GM21423 (cell line): ENCODE results near the gene RANBP1.
"Not testable (repeated sequence)": the region's sequence is repeated elsewhere in the genome, so short reads cannot be mapped to it uniquely, and the experiment has no call there.

Experiments used
- ATAC-seq: cut with Tn5 transposase; IDR thresholded peaks from one replicate; pipeline ENCODE4 v1.9.1; 2021; ENCODE audit warnings: mild to moderate bottlenecking, moderate library complexity; ENCODE audit not compliant: unreplicated experiment

RANBP1 gene

DNA sequence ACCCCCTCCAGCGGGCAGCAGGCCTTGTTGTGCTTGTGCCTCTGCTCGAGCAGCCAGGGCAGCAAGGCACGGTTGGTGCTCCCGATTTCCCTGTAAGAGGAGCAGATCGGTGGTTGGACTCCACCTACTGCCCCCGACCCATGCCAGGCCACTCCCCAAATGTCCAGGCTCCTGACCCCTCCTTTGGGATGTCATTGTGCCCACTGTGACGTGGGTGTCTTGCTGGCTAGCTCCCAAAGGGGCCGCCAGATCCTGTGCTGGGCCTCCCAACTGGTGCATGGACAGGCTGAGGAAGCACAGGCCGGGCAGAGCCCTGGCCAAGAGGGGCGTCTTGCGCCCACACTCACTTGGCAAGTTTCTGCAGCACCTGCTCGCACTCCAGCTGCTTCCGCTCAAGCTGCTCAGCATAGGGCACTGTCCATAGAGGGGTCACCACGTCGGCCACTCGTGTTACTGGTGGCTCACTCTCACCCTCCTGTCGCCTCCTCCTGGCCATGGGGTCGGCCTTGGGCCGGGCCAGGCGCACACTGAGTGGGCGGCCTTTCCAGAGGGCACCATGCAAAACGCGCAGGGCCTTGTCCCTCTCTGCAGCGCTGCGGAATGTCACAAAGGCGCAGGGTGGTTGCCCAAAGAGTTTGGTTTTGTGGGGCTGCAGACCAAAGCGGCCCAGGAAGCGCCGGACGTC lies at the start of gene RANBP1:
Gene RANBP1, plus strand, starts transcription at position 414 of the 685 bp plus-strand sequence. Its CDS starts 81 bp downstream, at position 495.
- no peak for ATAC-seq

DNA sequence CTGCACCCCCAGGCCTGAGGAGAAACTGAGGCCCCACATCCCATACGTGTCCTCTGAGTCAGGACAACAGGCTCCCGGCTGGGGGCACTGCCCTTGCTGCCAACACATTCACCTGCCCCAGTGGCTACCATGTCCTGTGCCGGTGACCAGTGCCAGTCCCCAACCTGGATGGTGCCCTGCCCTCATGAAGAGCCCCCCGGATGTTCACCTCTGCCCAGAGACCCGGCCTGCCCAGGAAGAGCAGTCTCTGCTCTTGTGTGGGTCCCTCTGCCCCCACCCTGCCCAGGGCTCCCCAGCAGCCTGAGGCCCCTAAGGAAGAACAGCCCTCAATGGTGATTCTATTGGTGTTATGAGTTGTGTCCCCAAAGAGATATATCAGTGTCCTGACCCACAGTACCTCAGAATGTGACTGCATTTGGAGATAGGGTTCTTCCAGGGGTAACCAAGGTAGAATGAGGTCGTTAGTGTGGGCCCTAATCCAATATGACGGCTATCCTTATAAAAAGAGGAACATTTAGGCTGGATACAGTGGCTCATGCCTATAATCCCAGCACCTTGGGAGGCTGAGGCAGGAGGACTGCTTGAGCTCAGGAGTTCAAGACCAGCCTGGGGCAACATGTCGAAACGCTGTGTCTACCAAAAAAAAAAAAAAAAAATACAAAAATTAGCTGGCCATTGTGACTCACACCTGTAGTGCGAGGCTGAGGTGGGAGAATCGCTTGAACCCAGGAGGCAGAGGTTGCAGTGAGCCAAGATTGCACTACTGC lies 49.1 kb upstream of the RANBP1 start:
- no peak for ATAC-seq

DNA sequence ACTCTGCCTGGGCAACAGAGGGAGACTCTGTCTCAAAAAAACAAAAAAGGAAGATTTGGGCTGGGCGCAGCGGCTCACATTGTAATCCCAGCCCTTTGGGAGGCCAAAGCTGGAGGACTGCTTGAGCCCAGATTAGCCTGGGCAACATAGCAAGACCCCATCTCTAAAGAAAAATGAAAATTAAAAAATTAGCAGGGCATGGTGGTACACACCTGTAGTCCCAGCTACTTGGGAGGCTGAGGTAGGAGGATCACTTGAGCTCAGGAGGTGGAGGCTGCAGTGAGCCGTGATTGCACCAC lies 48.6 kb upstream of the RANBP1 start:
- ATAC-seq = not testable (repeated sequence)

DNA sequence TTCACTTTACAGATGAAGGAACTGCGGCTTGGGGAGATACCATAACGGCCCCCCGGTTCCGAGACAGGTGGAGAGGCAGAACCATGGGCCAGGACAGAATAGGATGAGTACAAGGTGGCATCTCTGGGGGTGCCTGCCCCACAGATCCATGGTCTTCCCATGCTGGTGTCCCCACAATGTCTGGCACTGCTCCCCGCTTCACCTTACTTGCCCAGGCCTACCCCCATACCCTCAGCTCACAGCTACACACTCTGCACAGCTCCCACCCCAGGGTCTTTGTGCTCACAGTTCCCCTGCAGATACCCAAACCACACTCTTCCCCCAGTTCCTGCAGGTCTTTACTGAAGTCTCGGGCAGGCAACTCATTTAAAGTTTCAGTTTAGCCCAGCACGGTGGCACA lies 47.3 kb upstream of the RANBP1 start:
- ATAC-seq = no peak

DNA sequence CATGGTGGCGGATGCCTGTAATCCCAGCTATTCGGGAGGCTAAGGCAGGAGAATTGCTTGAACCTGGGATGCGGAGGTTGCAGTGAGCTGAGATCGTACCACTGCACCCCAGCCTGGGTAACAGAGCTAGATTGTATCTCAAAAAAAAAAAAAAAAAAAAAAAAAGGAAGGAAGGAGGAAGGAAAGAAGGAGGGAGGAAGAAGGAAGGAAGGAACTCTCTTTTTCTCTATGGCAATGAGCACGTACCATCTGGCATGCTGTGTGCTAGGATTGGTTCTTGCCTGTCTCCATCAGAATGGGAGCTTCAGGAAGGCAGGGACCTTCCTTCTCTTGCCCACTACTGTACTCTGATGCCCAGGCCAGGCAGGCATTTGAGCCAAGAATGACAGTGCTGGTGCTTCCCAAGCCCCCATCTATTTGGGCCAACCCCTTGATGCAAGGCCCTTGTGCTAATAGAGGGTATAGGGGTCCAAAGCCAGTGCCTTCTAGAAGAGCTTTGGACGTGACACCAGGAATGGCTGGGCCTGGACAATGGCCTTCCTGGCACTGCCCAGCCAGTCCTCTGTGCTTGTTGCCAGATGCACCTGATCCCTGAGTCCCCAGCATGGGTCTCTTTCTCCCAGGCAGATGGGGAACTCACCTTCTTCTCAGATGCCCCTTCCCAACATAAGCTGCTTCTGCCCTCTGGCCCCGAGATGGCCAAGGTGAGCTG lies 46.4 kb upstream of the RANBP1 start:
- ATAC-seq = no peak

DNA sequence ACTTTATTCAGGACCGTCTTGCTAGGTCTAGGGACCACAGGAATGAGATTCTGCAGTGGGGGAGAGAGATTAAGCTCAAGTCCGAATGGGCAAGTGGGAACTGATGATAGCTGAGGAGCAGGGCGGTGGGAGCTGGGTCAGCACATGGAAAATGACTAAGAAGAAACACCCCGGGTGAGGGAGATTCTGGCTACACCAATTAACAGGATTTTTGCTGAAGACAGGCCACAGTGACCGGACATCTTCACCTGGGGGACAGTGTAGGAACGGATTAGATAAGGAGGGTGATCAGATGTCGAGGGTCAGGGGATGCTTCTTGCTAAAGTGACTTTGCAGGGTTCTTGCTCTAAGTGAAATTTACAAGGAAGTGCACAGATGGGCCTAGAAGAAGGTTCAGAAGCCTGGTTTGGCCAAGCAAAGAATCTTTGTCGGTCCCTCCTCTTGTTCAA lies 44.4 kb upstream of the RANBP1 start:
- ATAC-seq = no peak

GRCh38 chr22:20076627-20077172 lies 39.2 kb upstream of the RANBP1 start:
- ATAC-seq = no peak

GRCh38 chr22:20079745-20080444 lies 36.0 kb upstream of the RANBP1 start, which contains the start of gene DGCR8:
TSS of gene DGCR8 (plus strand) at chr22:20080241. CDS start at chr22:20085964, 5,723 bp downstream.
- ATAC-seq = peak; percentile 82

- peak; percentile 58 for ATAC-seq
Observed at GRCh38 chr22:20080445-20080775, 35.5 kb upstream of the RANBP1 start.

GRCh38 chr22:20080776-20081654 lies 34.9 kb upstream of the RANBP1 start:
- ATAC-seq = peak; percentile 3

- ATAC-seq = no peak
Observed at GRCh38 chr22:20083157-20083890, 32.6 kb upstream of the RANBP1 start.

- ATAC-seq = no peak
Observed at GRCh38 chr22:20083891-20084546, 31.9 kb upstream of the RANBP1 start.

GRCh38 chr22:20084547-20085413 lies 31.1 kb upstream of the RANBP1 start:
- no peak for ATAC-seq

GRCh38 chr22:20085651-20086050 lies 30.3 kb upstream of the RANBP1 start:
- no peak for ATAC-seq

DNA sequence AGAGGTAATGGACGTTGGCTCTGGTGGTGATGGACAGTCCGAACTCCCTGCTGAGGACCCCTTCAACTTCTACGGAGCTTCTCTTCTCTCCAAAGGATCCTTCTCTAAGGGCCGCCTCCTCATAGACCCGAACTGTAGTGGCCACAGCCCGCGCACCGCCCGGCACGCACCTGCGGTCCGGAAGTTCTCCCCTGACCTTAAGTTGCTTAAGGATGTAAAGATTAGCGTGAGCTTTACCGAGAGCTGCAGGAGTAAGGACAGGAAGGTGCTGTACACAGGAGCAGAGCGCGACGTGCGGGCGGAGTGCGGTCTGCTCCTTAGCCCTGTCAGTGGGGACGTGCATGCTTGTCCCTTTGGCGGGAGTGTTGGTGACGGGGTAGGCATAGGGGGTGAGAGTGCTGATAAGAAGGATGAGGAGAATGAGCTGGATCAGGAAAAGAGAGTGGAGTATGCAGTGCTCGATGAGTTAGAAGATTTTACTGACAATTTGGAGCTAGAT lies 29.8 kb upstream of the RANBP1 start:
- ATAC-seq = no peak

DNA sequence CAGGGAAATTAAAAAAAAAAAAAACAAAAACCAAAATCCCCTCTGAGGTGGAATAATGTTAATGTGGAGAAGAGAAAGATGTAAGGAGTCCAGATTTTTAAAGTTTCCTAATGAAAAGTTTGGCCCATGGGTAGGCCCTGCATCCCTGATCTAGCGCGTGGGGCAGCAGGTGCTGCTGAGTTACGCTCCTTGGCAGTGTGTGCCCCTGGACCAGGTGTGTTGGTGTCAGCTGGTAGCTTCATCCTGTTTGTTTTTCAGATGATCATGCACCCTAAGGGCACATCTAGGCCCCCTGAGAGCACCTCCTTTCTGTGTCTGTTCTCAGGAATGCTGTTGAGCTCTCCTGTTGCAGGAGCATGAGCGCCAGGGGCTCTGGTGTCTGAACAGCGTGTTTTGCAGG lies 29.1 kb upstream of the RANBP1 start:
- ATAC-seq = no peak
